ENCODE data around the gene CYREN.

The CYREN gene

DNA sequence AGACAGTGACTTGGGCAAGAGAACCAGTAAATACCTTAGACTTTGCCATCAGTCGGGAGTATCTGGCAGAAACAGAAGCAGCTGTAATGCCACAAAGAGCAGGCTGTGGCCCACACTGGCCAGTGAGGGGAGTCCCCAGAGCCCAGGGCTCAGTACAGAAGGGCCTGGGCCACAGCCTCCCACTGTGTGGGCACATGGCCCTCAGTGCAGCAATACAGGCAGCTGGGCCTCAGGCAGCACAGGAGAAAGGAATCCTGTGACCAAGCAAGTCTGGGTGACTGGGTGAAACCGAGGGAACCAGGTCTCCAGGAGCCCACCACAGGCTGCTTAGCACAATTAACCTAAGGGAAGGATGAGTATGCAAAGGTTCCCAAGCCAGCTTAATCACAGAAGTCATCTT lies 26.8 kb upstream of the CYREN start:
- no peak for DNase-seq (ENCODE audit: low read depth in 2 of 2)

DNA sequence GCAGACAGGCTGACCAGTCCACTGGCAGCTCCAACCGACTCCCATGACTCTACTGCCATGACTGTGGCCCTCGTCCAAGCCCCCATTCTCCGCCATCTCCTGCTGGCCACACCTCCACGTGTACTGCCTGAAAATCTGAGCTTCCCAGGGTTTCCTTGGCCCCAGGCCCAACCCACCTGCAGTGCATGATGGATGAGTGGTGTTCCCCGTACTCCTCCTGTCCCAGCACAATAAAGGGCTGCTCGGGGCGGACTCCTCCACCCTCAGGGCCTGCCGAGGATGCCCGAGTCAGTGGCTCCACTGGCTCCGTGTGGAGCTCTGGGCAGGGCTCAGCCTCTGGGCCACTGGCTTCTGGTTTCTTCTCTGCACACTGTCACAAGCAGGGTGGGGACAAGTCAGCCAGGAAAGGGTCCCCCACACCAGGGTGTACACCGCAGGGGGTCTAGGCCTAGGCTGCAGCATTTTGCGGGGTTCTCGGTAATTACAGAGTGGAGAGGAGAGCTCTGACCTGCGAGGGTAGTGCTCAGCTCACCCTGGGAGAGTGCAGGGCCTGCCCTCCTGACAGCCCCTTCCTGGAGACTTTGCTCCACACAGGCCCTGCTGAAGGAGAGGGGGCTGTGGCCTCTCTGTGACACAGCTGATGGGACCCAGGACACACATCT lies 25.6 kb upstream of the CYREN start:
- no peak for DNase-seq (ENCODE audit: low read depth in 2 of 2)

DNA sequence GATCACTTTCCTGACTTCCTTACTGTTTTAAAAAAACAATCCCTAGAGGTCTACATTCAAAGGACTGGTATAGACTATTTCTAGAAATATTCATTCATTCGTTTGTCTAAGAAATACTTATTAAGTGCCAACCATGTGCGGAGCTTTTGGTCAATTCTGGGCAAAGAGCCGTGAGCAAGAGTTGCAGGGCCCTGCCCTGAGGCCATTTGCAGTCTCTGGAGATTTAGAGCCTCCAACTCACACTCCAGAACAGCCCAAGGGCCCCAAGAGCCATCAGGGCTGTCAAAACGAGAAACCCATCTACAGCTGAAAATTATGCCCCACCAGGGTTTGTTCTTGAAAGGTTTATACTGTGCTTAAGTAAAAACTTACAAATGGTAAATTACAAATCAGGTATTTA lies 24.6 kb upstream of the CYREN start:
- DNase-seq (ENCODE audit: low read depth in 2 of 2), result no peak

DNA sequence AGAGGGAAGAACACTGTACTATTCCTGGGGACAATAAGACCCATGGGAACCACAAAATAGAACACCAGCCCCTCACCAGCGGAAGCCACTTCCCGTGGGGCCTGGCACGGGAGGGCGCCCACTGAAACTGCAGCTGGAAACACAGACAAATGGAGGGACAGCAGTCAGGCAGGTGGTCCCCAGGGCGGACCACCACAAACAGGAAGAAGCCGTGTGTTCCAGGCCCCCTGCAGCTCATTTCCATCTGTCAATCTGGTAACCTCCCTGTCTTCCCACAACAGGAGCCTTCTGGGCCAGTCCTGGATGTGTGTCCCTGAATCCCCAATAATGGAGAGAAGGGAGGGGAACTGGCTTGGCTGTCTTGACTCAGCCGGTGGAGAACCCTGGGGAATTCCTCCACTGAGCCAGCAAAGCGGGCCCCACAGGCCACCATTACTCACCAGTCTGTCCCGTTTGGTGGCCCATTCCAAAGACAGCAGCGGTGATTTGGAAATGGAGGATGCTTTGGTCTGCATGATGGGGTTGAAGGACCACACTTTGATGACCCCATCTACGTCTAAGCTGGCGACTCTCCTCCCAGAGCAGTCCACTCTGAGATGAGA lies 24.1 kb upstream of the CYREN start:
- no peak for DNase-seq (ENCODE audit: low read depth in 2 of 2)

DNA sequence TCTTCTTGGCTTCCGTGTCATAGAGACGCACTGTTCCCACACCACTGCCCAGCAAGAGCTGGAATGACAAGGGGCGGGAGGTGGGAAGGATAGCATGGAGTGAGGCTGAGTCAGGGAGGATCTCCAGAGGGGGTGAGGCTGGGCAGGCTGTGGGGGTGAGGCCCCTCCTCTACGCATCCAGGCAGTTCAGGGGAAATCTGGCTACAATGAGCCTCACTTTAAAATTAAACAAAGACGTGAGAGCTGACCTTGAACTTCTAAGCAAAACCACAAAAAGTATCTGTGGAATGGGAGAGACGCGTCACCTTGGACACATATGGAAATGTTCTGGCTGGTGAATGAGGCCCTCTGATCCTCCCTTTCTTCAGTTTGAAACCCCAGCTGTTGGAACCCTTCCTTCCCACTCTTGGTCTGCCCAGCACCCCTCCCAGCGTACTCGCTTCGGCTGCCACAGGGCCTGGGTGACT lies 23.1 kb upstream of the CYREN start:
- no peak for DNase-seq (ENCODE audit: low read depth in 2 of 2)

DNA sequence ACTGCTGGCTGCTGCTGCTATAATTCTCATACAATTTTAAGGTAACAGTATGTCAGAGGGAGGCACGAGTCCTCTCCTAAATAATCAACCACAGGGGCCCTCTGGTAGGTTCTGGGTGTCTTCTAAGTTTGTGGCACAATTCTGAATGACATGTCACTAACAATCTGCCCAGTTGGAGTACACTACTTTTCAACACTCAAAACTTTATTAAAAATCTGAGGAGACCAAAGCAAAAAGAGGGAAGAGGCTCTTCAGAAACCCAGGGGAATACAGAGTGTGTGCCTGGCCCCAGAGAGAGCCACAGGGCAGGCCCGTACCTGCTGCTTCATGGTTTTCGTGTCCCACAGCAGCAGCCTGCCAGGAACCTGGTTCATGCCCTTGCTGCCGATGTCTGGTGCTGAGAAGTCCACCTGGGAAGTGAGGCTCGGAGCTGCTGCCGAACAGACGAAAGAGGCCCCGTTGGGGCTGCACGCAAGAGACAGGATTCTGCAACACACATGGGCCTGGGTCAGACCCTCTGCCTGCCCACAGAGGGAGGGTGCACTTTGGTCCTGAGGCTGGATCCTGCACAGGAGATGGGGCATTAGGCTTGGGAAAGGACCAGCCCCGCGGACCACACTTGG lies 22.5 kb upstream of the CYREN start:
- no peak for DNase-seq (ENCODE audit: low read depth in 2 of 2)

DNA sequence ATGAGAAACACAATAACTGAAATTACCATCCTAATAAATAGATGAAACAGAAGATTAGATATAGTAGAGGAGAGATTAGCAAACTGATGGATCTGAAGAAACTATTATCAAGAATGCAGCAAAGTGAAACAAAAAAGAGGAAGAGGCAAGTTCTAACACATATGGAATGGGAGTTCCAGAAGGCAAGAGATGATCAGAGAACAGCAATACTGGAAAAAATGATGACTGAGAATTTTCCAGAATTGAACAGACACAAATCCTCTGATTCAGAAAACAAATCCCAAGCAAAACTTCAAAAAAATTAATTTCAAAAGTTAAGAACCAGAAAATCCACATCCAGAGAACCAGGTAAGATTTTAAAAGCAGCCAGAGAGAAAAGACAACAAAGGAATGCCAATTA lies 20.2 kb upstream of the CYREN start:
- DNase-seq (ENCODE audit: low read depth in 2 of 2), result no peak

DNA sequence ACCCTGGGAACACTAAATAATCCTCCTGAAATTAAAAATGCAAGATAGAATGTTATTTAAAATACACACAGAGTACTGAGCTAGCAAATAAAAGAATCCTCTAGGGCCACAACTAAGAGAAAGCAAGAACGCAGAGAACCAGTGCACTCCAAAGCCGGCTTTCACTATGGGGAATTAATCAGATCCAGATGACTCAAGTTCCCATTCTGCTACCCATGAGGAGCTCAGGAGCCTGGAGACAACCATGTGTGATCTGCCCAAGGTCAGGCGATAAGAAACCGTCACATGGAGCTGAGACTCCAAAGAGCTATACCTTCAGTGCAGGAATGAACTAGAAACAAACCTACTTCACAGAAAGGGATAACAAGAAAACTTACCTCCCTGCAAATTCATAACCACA lies 19.5 kb upstream of the CYREN start:
- DNase-seq (ENCODE audit: low read depth in 2 of 2), result no peak

DNA sequence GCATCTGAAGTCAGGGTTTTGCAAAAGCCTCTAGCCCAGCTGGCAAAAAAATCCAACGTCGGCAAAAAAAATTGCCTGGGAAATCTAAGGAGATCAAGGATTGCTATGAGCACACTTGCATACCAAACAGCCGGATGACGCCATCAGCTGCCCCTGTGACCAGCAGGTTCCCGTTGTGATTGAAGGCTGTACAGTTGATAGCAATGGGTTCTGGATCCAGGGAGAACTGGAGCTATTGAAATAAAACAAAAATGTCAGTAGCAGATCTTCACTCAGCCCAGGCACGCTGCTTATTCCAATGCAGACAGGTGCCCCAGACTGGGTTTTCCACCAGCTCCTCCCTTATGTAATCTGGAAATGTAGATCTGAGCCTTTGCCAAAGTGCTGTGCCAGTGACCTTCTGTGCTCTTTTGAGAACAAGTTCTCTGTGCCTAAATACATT lies 18.7 kb upstream of the CYREN start:
- no peak for DNase-seq (ENCODE audit: low read depth in 2 of 2)

DNA sequence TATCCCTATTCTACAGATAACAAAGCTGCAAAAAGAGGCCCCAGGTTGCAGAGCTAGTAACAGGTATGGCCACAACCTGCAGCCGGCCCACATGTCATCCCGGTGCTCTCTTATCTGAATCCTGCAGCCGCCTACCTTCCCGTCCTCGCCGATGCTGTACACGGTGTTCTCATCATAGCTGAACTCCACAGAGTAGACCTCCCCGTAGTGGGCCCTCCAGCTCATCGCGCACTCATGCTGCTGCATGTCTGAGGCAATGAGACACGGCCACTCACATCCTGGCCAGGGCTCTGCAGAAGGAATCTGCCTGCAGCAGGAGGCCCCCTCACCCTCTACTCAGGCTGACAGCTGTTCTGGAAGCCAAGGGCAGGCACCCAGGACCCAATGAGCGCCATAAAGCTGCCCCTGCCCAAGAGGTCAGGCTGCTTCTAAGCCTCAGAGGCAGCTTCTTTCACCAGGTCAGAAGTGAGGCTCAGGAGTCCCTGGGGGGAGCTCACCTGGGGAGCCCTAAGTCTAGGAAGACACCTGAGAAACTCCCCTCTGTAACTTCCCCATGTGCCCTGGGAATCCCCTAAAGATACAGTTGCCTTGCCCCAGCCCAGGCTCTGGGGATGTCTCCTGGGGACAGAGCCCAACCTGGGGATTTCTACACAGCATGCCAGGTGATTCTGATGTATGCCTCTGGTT lies 17.9 kb upstream of the CYREN start:
- DNase-seq (ENCODE audit: low read depth in 2 of 2), result no peak

DNA sequence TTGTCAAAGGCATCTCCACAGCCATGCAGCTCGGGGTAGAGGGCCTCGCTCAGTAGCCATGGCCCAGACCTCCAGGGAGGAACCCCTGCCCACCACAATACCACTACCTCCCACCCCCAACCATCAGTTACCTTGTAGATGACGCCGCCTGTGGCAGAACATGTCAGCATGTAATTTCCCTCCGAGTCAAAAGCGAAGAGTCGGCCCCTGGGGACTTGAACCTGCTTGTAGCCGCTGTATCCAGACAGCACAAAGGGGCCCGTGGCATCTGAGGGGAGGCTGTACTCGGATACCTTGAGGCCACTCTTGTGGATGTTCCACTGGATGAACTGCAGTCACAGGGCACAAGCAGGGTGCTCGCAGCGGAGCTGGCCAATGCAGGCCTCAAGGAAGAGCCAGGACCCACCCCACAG lies 16.3 kb upstream of the CYREN start:
- DNase-seq (ENCODE audit: low read depth in 2 of 2), result no peak

DNA sequence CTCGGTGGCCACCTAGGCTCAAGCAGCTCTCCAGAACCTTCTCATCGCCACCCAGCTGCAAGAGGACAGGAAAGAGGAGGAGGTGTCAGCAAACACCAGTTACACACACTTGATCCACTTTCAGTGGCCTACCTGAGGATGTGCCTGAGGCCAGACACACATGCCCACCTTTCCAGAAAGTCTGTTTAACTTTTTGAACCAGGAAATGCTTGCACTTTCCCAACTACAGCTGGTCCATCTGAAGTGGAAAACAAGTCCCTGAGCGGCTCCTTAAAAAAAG lies 15.7 kb upstream of the CYREN start:
- DNase-seq (ENCODE audit: low read depth in 2 of 2), result no peak

DNA sequence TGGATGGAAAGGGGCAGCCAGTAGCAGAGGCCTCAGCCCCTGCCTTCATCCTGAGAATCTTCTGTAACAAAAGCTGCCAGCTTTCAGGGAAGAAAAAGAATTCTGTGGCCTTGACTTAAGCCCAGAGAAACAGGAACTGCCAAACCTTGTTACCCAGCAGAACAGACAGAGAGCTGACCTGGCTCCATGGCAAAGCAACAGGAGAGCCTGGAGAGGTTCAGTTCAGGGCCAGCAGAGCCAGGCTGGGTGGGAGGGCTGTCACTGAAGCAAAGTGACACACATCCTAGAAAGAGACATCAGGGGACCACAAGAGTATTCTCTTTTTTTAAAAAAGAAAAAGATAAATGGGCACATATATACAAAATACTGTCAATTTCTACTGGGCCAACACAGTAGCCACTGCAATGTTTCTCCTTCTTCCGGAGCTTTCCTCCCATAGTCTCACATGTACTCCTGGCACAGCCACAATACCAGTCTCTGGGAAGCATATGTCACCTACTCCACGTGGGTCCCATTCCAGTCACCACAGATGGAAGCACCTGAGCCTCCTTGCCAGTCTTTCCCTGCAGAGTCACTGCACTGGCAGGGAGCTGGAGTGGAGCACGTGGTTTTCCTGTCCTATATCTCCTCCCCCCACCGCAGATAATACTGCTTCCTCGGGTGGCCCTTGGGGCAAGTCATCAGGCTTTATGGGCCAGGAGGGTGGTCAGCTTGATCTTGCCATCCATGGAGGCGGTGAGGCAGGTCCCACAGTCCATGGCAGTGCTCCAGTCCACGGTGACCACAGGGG lies 15.2 kb upstream of the CYREN start:
- no peak for DNase-seq (ENCODE audit: low read depth in 2 of 2)

DNA sequence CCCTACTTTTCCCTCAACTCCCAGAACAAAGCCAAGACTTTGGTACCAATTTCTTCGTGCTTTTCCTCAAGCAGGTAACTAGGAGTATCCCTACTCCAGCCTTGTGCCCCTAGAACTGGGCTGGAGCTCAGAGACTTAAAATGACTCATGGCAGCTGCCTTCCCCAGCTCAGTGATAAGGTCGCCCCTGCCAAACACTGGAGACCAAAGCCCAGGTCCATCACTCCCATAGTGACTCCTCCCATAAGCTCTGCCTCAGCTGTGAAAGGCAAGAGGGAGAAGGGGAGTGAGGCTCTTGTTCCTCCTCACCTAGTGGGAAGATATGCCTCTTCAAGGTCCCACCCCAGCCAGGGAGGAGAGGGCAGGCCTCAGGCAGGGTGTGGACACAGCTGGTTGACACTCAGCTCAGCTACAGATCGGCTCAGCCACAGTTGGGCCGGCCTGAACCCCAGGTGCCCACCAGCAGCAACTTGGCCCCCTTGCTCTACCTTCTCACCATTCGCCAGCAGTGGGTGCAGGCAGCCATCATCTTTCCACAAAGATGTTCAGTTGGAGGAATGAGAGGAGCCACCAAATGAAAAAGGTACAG lies 13.8 kb upstream of the CYREN start:
- DNase-seq (ENCODE audit: low read depth in 2 of 2), result no peak

DNA sequence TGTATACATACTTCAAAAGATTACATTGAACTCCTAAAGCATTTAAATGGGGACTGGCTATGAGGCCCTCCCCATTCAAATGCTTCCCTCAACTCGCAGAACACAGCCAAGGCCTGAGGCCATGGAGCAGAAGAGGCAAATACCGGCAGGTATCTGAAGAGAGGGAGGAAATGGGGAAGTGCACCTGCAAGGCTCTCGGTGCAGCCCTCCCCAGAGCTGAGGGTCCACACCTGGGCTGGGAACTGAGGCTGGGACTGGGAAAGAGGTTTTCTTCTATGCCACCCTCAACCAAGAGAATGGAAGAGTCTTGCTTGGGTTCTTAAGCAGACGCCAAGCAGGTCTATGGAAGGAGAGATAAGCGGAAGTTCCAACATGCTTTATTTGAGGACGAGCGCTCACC lies 13.0 kb upstream of the CYREN start:
- no peak for DNase-seq (ENCODE audit: low read depth in 2 of 2)

DNA sequence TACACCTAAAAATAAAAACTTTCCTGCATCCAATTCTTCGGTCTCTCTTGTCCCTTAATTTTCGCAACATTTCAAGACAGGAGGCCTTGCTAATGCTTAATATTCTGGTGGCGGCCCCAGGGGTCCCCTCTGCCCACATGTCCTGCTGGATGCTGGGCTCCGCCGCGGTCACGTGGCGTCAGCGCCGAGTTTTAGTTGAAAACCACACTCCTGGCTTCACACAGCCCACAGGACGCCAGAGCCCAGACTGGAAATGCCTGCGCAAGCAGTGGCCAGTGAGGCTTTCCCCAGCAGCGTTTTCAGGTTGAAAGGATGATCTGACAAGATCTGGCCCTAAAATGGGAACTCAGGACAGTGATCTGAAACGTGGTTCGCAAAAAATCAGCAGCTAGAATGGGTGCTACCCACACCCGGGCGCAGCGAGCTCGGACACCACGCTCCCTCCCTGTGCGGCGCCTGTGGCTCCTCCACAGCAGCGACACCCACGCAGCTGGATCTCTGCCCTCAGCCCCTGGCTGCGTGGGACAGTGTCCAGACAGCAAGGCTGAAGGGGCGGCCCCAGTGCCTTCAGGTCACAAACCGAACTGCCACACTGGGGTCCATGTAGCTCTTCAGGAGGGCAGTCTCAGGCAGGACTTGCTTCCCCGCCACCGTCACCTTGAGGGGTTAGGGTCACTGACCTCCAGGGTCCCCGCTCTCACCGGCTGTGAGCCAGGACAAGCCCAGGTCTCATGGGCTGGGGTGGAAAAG lies 11.6 kb upstream of the CYREN start:
- no peak for DNase-seq (ENCODE audit: low read depth in 2 of 2)

DNA sequence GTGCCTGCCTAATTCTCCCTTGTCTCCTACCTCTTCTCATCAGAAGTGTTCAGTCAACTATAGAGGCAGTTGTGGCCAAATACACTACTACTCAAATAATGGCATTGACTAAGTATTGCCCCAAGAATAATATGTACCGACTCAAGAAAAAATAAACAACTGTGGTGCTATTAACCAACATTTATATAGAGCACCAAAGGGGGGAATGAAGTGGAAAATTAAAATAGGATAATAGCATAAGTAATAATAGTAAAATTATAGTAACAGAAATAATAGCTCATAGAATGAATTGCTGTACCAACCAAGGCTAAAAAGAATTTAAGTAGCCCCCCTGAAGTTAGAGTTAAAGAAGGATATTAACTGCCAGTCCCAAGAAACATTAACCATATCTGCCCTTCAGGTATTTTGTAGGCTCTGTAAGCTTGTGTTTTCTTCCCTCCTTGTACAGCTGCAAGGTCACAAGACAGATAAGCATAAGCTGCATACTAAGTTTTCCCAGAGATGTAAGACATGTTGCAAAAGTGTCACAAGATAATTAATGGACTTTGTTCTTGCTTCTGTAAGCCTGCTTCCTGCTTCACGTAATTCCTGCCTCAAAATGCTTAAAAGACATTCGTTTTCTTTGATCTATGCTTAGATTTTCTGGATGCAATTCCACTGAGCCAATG lies 10.9 kb upstream of the CYREN start:
- DNase-seq (ENCODE audit: low read depth in 2 of 2), result no peak

DNA sequence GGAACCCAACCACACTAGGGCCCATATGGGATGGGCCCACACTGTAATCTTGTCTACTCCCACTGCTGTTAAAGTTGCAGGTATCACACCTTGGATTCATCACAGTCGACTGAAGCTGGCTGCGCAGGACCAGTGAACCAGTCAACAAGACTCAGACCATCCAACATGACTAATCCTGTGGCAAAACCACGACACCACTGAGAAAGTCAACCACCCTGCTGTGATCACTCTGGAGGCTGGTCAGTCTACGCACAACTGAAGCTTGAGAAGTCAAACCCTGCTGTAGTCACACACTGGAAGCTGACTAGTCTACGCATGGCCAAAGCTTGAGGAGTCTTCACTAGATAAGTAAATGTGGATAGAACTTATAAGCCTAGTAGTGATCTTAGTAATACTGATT lies 9.6 kb upstream of the CYREN start:
- DNase-seq (ENCODE audit: low read depth in 2 of 2), result no peak

DNA sequence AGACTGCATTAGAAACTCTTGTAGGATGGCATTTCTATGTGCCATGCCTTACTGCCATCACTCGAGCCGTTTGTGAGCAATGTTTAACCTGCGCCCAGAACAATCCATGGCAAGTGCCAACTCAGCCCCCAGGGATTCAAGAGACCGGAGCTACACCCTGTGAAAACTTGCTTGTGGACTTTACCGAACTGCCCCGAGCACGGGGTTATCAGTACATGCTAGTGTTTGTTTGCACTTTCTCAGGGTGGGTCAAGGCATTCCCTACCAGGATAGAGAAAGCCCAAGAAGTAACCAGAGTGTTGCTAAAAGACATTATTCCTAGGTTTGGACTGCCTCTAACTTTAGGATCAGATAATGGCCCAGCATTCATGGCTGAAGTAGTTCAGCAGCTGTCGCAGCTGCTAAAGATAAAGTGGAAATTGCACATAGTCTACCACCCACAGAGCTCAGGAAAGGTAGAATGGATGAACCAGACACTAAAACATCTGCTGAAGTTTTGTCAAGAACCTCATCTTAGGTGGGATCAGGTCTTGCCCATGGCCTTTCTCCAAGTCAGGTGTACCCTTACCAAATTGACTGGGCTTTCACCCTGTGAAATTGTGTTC lies 8.9 kb upstream of the CYREN start:
- DNase-seq (ENCODE audit: low read depth in 2 of 2), result no peak

DNA sequence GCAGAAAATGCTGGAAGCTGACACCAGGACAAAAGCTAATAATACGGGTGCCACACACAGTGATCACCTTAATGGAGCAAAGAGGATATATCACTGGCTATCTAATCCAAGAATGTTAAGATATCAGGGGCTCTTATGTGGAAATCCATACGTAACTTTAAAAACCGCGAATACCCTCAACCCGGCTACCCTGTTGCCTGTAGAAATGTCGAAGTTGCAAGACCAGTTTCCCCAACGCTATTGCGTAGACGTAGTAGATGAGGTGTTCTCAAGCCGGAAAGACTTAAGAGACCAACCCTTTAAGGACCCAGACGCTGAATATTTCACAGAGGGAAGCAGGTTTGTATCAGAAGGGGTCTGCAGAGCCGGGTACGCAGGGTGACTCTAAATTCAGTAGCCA lies 7.9 kb upstream of the CYREN start:
- no peak for DNase-seq (ENCODE audit: low read depth in 2 of 2)
